Transverse colon (tissue), 4 donors: ENCODE results near the gene AATK. TPM values are rescaled to one million over a fixed set of nuclear protein-coding genes. Genes with fewer than 3 reads are reported as not detected.

Experiments used
- DNase-seq: peaks from one replicate; pipeline ENCODE4 v3.0.0-alpha.2; 2019
- H3K27ac ChIP-seq, 4 donors: fragments of 200-600 bp; sonication (generic); 2 replicates each; pipeline ENCODE4 v1.5.1; 2016 to 2018; ENCODE audit warnings: inconsistent platforms in 4 of 4
- H3K27me3 ChIP-seq: fragments of 200-600 bp; sonication (generic); 2 replicates; pipeline ENCODE4 v1.5.1; 2017; ENCODE audit warnings: inconsistent platforms
- H3K36me3 ChIP-seq, 4 donors: fragments of 200-600 bp; sonication (generic); 2 replicates each; pipeline ENCODE4 v1.5.1; 2017 to 2019; ENCODE audit warnings: inconsistent platforms in 4 of 4
- H3K4me1 ChIP-seq, 4 donors: fragments of 200-600 bp; sonication (generic); 2 replicates each; pipeline ENCODE4 v1.5.1; 2017 to 2020; ENCODE audit warnings: inconsistent platforms in 4 of 4
- H3K4me3 ChIP-seq, 4 donors: fragments of 200-600 bp; sonication (generic); 1 replicate in 1 of 4; 2 replicates in 3 of 4; pipeline versions ENCODE4 v1.5.1 to v1.6.1; 2017 to 2019; ENCODE audit warnings: inconsistent platforms in 4 of 4
- H3K9me3 ChIP-seq, 2 donors: fragments of 200-600 bp; sonication (generic); 2 replicates each; pipeline ENCODE4 v1.5.1; 2017 to 2019; ENCODE audit warnings: inconsistent platforms in 2 of 2
- CTCF ChIP-seq, 5 experiments: fragments of 200-600 bp in 3 of 5; fragments of 450-650 bp in 2 of 5; sonication (generic) in 3 of 5; IDR thresholded peaks; 1 replicate in 2 of 5; 2 replicates in 3 of 5; pipeline ENCODE4 v1.5.1; 2016 to 2017; ENCODE audit warnings: antibody characterized with exemption in 5 of 5, inconsistent platforms in 3 of 5, mild to moderate bottlenecking in 2 of 5, moderate library complexity in 1 of 5
- EP300 ChIP-seq: sonication (generic); formaldehyde crosslinking; IDR thresholded peaks from one replicate; pipeline ENCODE4 v1.6.1; 2017; ENCODE audit warnings: antibody characterized with exemption, low read depth
- POLR2A ChIP-seq: fragments of 450-650 bp; IDR thresholded peaks from one replicate; pipeline ENCODE4 v1.6.1; 2016; ENCODE audit warnings: antibody characterized with exemption, mild to moderate bottlenecking, moderate library complexity
- POLR2AphosphoS5 ChIP-seq, 3 donors: sonication (generic); formaldehyde crosslinking; IDR thresholded peaks; one replicate each; pipeline ENCODE4 v1.6.1; 2016; ENCODE audit warnings: antibody characterized with exemption in 3 of 3
- whole genome bisulfite sequencing, 2 donors: methylation state at CpG; one replicate each; pipeline ENCODE4 v1.1.5; 2018; ENCODE audit warnings: low coverage in 1 of 2; 5-methylcytosine and 5-hydroxymethylcytosine counted together
- in situ Hi-C, 4 donors: fragments of 200-750 bp; cut with MboI; loops; one replicate each; pipeline versions ENCODE4 v1.15.0 to v1.15.1; 2017; ENCODE audit warnings: low sequenced_read_pairs in 3 of 4, low pct_ligation_motif_present in 1 of 4, low pct_unique_long_range_greater_than_20kb in 1 of 4
- intact Hi-C: fragments of 100-400 bp; cut with DNase I; formaldehyde crosslinking; loops from one replicate; pipeline ENCODE4 v1.15.1; 2023; ENCODE audit warnings: low total_unique reads
- total RNA-seq, 4 donors: library from RNA; depleted of rRNA; stranded (reverse); fragments of >200 nt; gene quantifications; one replicate each; pipeline ENCODE4 v1.1.0, GENCODE V29; 2016

Gene AATK
- total RNA-seq, 4 donors from 2014 or later: 1.7 to 21.3 (median 8.6) TPM

- H3K27me3 ChIP-seq: no peaks in the 10 kb centered on the region
- no peak overlapping the region for H3K4me3 ChIP-seq
- H3K4me1 ChIP-seq: no peaks in the 10 kb centered on the region
- H3K9me3 ChIP-seq: no peaks in the 10 kb centered on the region
- intact Hi-C loops: no loop called here
- no peak overlapping the region for H3K27ac ChIP-seq
- in situ Hi-C loops: no loop called here
- no peak for DNase-seq
- WGBS, 2 donors: 92 to 94% methylated on average over 7 to 26 of the region's 28 CpGs
- no peak for TF ChIP-seq POLR2AphosphoS5 (IDR thresholded peaks at IDR 0.05)
- no peak for TF ChIP-seq CTCF (IDR thresholded peaks at IDR 0.05)
- no peaks in the 10 kb centered on the region for H3K36me3 ChIP-seq
Measured at GRCh38 chr17:81190591-81190990, 24.6 kb upstream of the AATK start.

- in situ Hi-C loops: no loop called here
- intact Hi-C loops: no loop called here
- no peaks in the 10 kb centered on the region for H3K36me3 ChIP-seq
- H3K4me3 ChIP-seq: no peak overlapping the region
- H3K27ac ChIP-seq: no peak overlapping the region
- WGBS, 2 donors: 81% methylated on average over 14 of the region's 27 CpGs; no CpG with 5 or more reads in 1 of the 2 donors
- no peaks in the 10 kb centered on the region for H3K9me3 ChIP-seq
- DNase-seq: no peak
- no peaks in the 10 kb centered on the region for H3K4me1 ChIP-seq
- H3K27me3 ChIP-seq: peaks cover 1% of the 10 kb centered on the region
- TF ChIP-seq POLR2AphosphoS5 (IDR thresholded peaks at IDR 0.05): no peak
Measured at GRCh38 chr17:81189670-81190530, 23.9 kb upstream of the AATK start.

- in situ Hi-C loops: no loop called here
- H3K27me3 ChIP-seq: peaks cover 10% of the 10 kb centered on the region
- no peaks in the 10 kb centered on the region for H3K36me3 ChIP-seq
- H3K4me3 ChIP-seq: no peak overlapping the region
- 100% methylated on average over 3 of the region's 7 CpGs; no CpG with 5 or more reads in 1 of the 2 donors for WGBS, 2 donors
- DNase-seq: no peak
- no peak overlapping the region for H3K27ac ChIP-seq
- intact Hi-C loops: no loop called here
- no peaks in the 10 kb centered on the region for H3K9me3 ChIP-seq
- H3K4me1 ChIP-seq: no peaks in the 10 kb centered on the region
- TF ChIP-seq POLR2A (no peak), POLR2AphosphoS5 (IDR thresholded peaks at IDR 0.05) (no peak), CTCF (IDR thresholded peaks at IDR 0.05) (no peak), EP300 (no peak)
Measured at GRCh38 chr17:81189016-81189415, 23.0 kb upstream of the AATK start.

- Histone ChIP-seq H3K9me3 (no peaks in the 10 kb centered on the region), H3K27ac (no peak overlapping the region), H3K4me3 (no peak overlapping the region), H3K4me1 (no peaks in the 10 kb centered on the region), H3K27me3 (peaks cover 16% of the 10 kb centered on the region), H3K36me3 (no peaks in the 10 kb centered on the region)
- DNase-seq: no peak
- in situ Hi-C loops (no loop called here), intact Hi-C loops (no loop called here)
- no peak for TF ChIP-seq CTCF (IDR thresholded peaks at IDR 0.05)
- TF ChIP-seq POLR2A: no peak
- no peak for TF ChIP-seq EP300
- no peak for TF ChIP-seq POLR2AphosphoS5 (IDR thresholded peaks at IDR 0.05)
- WGBS, 2 donors: 90% methylated on average over 3 of the region's 12 CpGs; no CpG with 5 or more reads in 1 of the 2 donors
Measured at GRCh38 chr17:81188491-81188840, 22.4 kb upstream of the AATK start.
